ENCODE results near the gene SERPINA1.

SERPINA1 gene

GRCh38 chr14:94385553-94386057 lies 2.8 kb downstream of the SERPINA1 start:
- no peak overlapping the region for H3K4me3 Mint-ChIP-seq
- ATAC-seq (replicated peaks) (no peak), DNase-seq (no peak)
- no peak overlapping the region for H3K27ac Mint-ChIP-seq
- peaks cover under 1 to 23% of the 10 kb centered on the region in 2 donors for H3K27me3 Mint-ChIP-seq
- no peaks in the 10 kb centered on the region for H3K36me3 Mint-ChIP-seq (ENCODE audit: insufficient read depth)
- no peaks in the 10 kb centered on the region for H3K9me3 Mint-ChIP-seq
- no peaks in the 10 kb centered on the region for H3K4me1 Mint-ChIP-seq (ENCODE audit: low read depth in 2 of 2)

GRCh38 chr14:94384342-94384741 lies 4.1 kb downstream of the SERPINA1 start:
- Mint-ChIP-seq H3K4me3 (no peak overlapping the region), H3K27ac (no peak overlapping the region), H3K27me3 (peaks cover 7 to 27% of the 10 kb centered on the region in 2 donors), H3K4me1 (ENCODE audit: low read depth in 2 of 2) (no peaks in the 10 kb centered on the region), H3K36me3 (ENCODE audit: insufficient read depth) (no peaks in the 10 kb centered on the region), H3K9me3 (no peaks in the 10 kb centered on the region)
- DNase-seq (no peak), ATAC-seq (replicated peaks) (no peak)

GRCh38 chr14:94383777-94384176 lies 4.6 kb downstream of the SERPINA1 start:
- DNase-seq (no peak), ATAC-seq (replicated peaks) (no peak)
- Mint-ChIP-seq H3K27me3 (peaks cover 12 to 33% of the 10 kb centered on the region in 2 donors), H3K27ac (no peak overlapping the region), H3K4me3 (no peak overlapping the region), H3K9me3 (no peaks in the 10 kb centered on the region), H3K36me3 (ENCODE audit: insufficient read depth) (no peaks in the 10 kb centered on the region), H3K4me1 (ENCODE audit: low read depth in 2 of 2) (no peaks in the 10 kb centered on the region)

GRCh38 chr14:94382716-94383596 lies 5.4 kb downstream of the SERPINA1 start:
- Mint-ChIP-seq H3K4me3 (no peak overlapping the region), H3K36me3 (ENCODE audit: insufficient read depth) (peaks cover 2% of the 10 kb centered on the region), H3K27me3 (peaks cover 13 to 41% of the 10 kb centered on the region in 2 donors), H3K27ac (no peak overlapping the region), H3K9me3 (no peaks in the 10 kb centered on the region), H3K4me1 (ENCODE audit: low read depth in 2 of 2) (no peaks in the 10 kb centered on the region)
- DNase-seq = no peak
- ATAC-seq (replicated peaks) = no peak

GRCh38 chr14:94382099-94382715 lies 6.2 kb downstream of the SERPINA1 start:
- ATAC-seq (replicated peaks) = no peak
- Mint-ChIP-seq H3K27me3 (peaks cover 18 to 48% of the 10 kb centered on the region in 2 donors), H3K27ac (no peak overlapping the region), H3K4me3 (no peak overlapping the region), H3K9me3 (no peaks in the 10 kb centered on the region), H3K4me1 (ENCODE audit: low read depth in 2 of 2) (no peaks in the 10 kb centered on the region), H3K36me3 (ENCODE audit: insufficient read depth) (peaks cover 2% of the 10 kb centered on the region)
- DNase-seq = no peak

GRCh38 chr14:94381149-94382030 lies 7.0 kb downstream of the SERPINA1 start:
- peaks cover 25 to 57% of the 10 kb centered on the region in 2 donors for H3K27me3 Mint-ChIP-seq
- ATAC-seq (replicated peaks) (no peak), DNase-seq (no peak)
- no peaks in the 10 kb centered on the region for H3K9me3 Mint-ChIP-seq
- peaks cover 2% of the 10 kb centered on the region for H3K36me3 Mint-ChIP-seq (ENCODE audit: insufficient read depth)
- no peaks in the 10 kb centered on the region for H3K4me1 Mint-ChIP-seq (ENCODE audit: low read depth in 2 of 2)
- H3K4me3 Mint-ChIP-seq = no peak overlapping the region
- H3K27ac Mint-ChIP-seq = no peak overlapping the region

- no peak for DNase-seq
- no peaks in the 10 kb centered on the region for H3K4me1 Mint-ChIP-seq (ENCODE audit: low read depth in 2 of 2)
- H3K4me3 Mint-ChIP-seq = no peak overlapping the region
- H3K27ac Mint-ChIP-seq = no peak overlapping the region
- no peak for ATAC-seq (replicated peaks)
- peaks cover 2% of the 10 kb centered on the region for H3K36me3 Mint-ChIP-seq (ENCODE audit: insufficient read depth)
- H3K9me3 Mint-ChIP-seq = no peaks in the 10 kb centered on the region
- H3K27me3 Mint-ChIP-seq = peaks cover 30 to 65% of the 10 kb centered on the region in 2 donors
Observed at GRCh38 chr14:94380225-94381148, 7.9 kb downstream of the SERPINA1 start.

GRCh38 chr14:94379291-94380224 lies 8.8 kb downstream of the SERPINA1 start:
- no peak for ATAC-seq (replicated peaks)

GRCh38 chr14:94378527-94379290 lies 9.7 kb downstream of the SERPINA1 start:
- Mint-ChIP-seq H3K27me3 (peaks cover 30 to 72% of the 10 kb centered on the region in 2 donors), H3K4me1 (ENCODE audit: low read depth in 2 of 2) (no peaks in the 10 kb centered on the region), H3K4me3 (no peak overlapping the region), H3K9me3 (no peaks in the 10 kb centered on the region), H3K36me3 (ENCODE audit: insufficient read depth) (peaks cover 2% of the 10 kb centered on the region), H3K27ac (no peak overlapping the region)
- DNase-seq = no peak
- ATAC-seq (replicated peaks) = no peak

More at GRCh38 chr14:94379291-94380224, 8.8 kb downstream of the SERPINA1 start:
- H3K27me3 Mint-ChIP-seq = peaks cover 30 to 72% of the 10 kb centered on the region in 2 donors
- H3K27ac Mint-ChIP-seq = no peak overlapping the region
- H3K4me3 Mint-ChIP-seq = no peak overlapping the region
- no peaks in the 10 kb centered on the region for H3K9me3 Mint-ChIP-seq
- no peaks in the 10 kb centered on the region for H3K4me1 Mint-ChIP-seq (ENCODE audit: low read depth in 2 of 2)
- peaks cover 2% of the 10 kb centered on the region for H3K36me3 Mint-ChIP-seq (ENCODE audit: insufficient read depth)
- DNase-seq = no peak

GRCh38 chr14:94377866-94378470 lies 10.4 kb downstream of the SERPINA1 start:
- Mint-ChIP-seq H3K9me3 (no peaks in the 10 kb centered on the region), H3K4me3 (no peak overlapping the region), H3K4me1 (ENCODE audit: low read depth in 2 of 2) (no peaks in the 10 kb centered on the region), H3K27ac (no peak overlapping the region), H3K27me3 (peaks cover 30 to 67% of the 10 kb centered on the region in 2 donors), H3K36me3 (ENCODE audit: insufficient read depth) (peaks cover 2% of the 10 kb centered on the region)
- DNase-seq (no peak), ATAC-seq (replicated peaks) (no peak)

Data from effector memory CD8-positive, alpha-beta T cell (primary cell).